ENCODE results near the gene KLRG1. TPM values are rescaled to one million over a fixed set of nuclear protein-coding genes. Genes with fewer than 3 reads are reported as not detected.
A peak's percentile ranks its signal among the peaks of the same experiment; 100 is the strongest.

Gene KLRG1
- total and polyA plus RNA-seq, 8 donors: 0.38 to 1.4 (median 1.0) TPM

DNA sequence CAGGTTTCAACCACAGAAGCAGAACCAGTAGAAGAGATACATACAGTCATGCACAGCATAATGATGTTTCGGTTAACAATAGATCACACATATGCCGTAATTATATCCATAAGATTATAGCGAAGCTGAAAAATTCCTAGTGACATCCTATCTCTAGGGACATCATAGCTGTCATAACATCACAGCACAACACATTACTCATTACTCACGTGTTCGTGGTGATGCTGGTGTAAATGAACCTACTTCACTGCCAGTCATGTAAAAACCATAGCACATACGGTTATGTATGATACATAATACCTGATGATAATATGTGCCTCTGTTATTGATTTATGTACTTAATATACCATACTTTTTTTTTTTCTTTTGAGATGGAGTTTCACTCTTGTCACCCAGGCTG lies 44.7 kb downstream of the KLRG1 start:
- Histone ChIP-seq H3K9me3 (no peaks in the 10 kb centered on the region), H3K27me3 (no peaks in the 10 kb centered on the region), H3K36me3 (no peaks in the 10 kb centered on the region), H3K27ac (no peak overlapping the region), H3K4me3 (no peak overlapping the region), H3K4me1 (peaks cover 0 to 7% (median 0%) of the 10 kb centered on the region in 3 donors)
- no peak for FAIRE-seq
- no peak for ATAC-seq
- intact Hi-C loops (cut with DNase I): loop anchor here in 2 of 3 donors (10.0 kb wide), 2 partner anchors 79 to 379 kb away; no protein-coding TSS in a partner anchor
- TF ChIP-seq, protein P1, sequence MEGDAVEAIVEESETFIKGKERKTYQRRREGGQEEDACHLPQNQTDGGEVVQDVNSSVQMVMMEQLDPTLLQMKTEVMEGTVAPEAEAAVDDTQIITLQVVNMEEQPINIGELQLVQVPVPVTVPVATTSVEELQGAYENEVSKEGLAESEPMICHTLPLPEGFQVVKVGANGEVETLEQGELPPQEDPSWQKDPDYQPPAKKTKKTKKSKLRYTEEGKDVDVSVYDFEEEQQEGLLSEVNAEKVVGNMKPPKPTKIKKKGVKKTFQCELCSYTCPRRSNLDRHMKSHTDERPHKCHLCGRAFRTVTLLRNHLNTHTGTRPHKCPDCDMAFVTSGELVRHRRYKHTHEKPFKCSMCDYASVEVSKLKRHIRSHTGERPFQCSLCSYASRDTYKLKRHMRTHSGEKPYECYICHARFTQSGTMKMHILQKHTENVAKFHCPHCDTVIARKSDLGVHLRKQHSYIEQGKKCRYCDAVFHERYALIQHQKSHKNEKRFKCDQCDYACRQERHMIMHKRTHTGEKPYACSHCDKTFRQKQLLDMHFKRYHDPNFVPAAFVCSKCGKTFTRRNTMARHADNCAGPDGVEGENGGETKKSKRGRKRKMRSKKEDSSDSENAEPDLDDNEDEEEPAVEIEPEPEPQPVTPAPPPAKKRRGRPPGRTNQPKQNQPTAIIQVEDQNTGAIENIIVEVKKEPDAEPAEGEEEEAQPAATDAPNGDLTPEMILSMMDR (IDR thresholded peaks at IDR 0.05): no peak
- DNase-seq: no peak
- WGBS, 2 donors: 94 to 96% methylated on average over 6 of the region's 6 CpGs

DNA sequence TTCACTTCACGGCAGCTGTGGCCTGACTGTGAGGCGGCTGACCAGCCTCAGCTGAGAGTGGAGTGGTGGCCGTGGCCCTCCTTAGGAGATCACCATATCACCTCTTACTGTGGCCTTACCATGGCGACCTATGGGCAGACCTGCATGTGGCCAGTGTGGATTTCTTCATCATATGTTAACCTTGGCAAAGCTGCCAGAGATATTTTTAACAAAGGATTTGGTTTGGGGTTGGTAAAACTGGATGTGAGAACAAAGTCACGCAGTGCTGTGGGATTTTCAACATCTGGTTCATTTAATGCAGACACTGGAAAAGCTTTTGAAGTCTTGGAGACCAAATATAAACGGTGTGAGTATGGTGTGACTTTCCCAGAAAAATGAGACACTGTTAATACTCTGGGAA lies 46.9 kb downstream of the KLRG1 start:
- Histone ChIP-seq H3K4me1 (peaks cover 0 to 7% (median 0%) of the 10 kb centered on the region in 3 donors), H3K9me3 (no peaks in the 10 kb centered on the region), H3K27ac (peak overlapping the region in 1 of 4 donors; percentile 32), H3K36me3 (no peaks in the 10 kb centered on the region), H3K27me3 (no peaks in the 10 kb centered on the region), H3K4me3 (no peak overlapping the region)
- peak in 3 of 6 donors; percentile 14 for DNase-seq
- TF ChIP-seq, protein P1 (IDR thresholded peaks at IDR 0.05): no peak
- FAIRE-seq: no peak
- ATAC-seq: peak; percentile 38 to 80 (median 70)
- intact Hi-C loops (cut with DNase I): loop anchor here in 2 of 3 donors (10.0 kb wide), 2 partner anchors 81 to 381 kb away; no protein-coding TSS in a partner anchor
- 38 to 40% methylated on average over 6 of the region's 6 CpGs for WGBS, 2 donors

DNA sequence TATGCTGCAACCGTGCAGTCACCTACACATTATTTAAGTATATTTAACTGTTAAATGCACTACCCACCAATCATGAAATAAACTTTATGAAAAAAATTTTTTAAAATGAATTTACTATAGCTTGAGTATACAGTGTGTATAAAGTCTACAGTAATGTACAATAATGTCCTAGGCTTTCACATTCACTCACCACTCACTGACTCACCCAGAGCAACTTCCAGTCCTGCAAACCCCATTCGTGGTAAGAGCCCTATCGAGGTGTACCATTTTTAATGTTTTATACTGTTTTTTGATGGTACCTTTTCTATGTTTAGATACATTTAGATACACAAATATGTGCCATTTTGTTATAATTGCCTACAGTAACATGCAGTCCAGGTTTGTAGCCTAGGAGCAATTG lies 48.1 kb downstream of the KLRG1 start:
- ATAC-seq (no peak), DNase-seq (no peak), FAIRE-seq (no peak)
- no peaks in the 10 kb centered on the region for H3K9me3 ChIP-seq
- intact Hi-C loops (cut with DNase I): loop anchor here in 2 of 3 donors (10.0 kb wide), 2 partner anchors 83 to 383 kb away; no protein-coding TSS in a partner anchor
- no peaks in the 10 kb centered on the region for H3K27me3 ChIP-seq
- H3K27ac ChIP-seq: no peak overlapping the region
- no peak overlapping the region for H3K4me3 ChIP-seq
- peaks cover 0 to 7% (median 0%) of the 10 kb centered on the region in 3 donors for H3K4me1 ChIP-seq
- TF ChIP-seq, protein P1 (IDR thresholded peaks at IDR 0.05): no peak
- no peaks in the 10 kb centered on the region for H3K36me3 ChIP-seq
- 88 to 92% methylated on average over 3 of the region's 3 CpGs for WGBS, 2 donors

DNA sequence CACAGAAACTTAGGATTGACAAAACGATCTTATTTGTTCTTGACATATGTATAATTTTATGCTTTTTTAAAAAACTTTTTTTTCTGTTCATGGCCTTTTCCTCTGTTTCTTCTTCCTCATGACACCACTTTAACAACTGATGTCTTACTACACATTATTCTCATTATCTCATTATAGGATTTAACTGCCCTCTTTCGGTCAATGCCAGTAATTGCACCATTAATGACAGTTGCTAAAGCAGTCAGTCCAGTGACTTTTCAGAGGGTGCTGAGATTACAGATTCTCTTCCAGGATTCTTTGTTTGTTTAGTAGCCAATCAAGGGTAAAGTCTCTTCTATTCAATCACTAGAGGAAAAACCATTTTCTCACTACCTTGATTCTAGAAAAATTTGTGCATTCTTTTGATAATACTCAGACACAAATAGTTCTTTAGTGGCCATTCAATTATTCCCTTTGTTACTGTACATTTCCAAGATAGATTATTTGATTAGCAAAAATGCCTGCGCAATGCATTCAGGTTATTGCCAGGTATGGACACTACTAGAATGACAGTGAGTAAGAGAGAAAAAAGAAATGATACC lies 50.1 kb downstream of the KLRG1 start:
- peaks cover 0 to 7% (median 0%) of the 10 kb centered on the region in 3 donors for H3K4me1 ChIP-seq
- no peaks in the 10 kb centered on the region for H3K36me3 ChIP-seq
- FAIRE-seq: peak; percentile 93
- TF ChIP-seq, protein P1 (IDR thresholded peaks at IDR 0.05): peak; percentile 45 to 75 (median 63)
- intact Hi-C loops (cut with DNase I): loop anchor here in 2 of 3 donors (10.0 kb wide), 2 partner anchors 85 to 385 kb away; no protein-coding TSS in a partner anchor
- H3K27ac ChIP-seq: no peak overlapping the region
- H3K4me3 ChIP-seq: no peak overlapping the region
- no peaks in the 10 kb centered on the region for H3K9me3 ChIP-seq
- 3 to 9% methylated on average over 3 of the region's 3 CpGs for WGBS, 2 donors
- ATAC-seq: peak; percentile 55 to 87 (median 83)
- DNase-seq: peak in 1 of 6 donors; percentile 13
- H3K27me3 ChIP-seq: no peaks in the 10 kb centered on the region
